ENCODE data around the gene WDR72. TPM values are rescaled to one million over a fixed set of nuclear protein-coding genes. Genes with fewer than 3 reads are reported as not detected.

Gene WDR72
- total RNA-seq, 1 experiment from 2014 or later: 3.9 TPM

DNA sequence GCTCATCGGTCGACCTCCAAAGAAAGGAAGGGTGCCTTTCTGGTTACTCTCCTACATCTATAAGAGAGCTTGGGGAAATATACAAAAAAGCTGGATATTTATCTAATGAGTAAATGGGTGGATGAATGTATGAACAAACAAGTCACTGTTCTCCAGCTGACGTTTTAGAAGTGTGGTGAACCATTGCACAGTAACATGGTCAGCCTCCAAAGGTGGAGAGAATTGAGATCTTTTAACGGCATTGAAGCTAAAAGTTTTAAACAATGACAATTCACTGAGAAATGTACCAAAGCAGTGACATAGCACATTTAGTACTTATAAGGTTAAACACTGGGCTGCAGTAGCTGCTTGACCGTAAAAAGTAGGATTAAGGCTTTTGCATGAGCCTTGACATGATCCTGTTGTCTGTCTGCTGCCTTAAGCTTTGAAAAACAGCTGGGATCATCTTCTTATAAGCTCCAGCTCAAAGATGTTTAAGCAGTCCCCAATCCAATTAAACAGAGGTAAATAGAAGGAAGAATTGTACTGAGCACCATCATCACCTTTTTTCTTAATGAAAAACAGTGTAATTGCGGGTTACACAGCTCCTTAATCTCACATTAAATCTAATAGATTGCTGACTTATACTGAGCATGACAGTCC lies 222.9 kb downstream of the WDR72 start:
- Mint-ChIP-seq H3K27me3 (ENCODE audit: unreplicated experiment) (no peaks in the 10 kb centered on the region), H3K27ac (ENCODE audit: unreplicated experiment) (peak overlapping the region; percentile 81), H3K36me3 (ENCODE audit: insufficient read depth, unreplicated experiment) (peaks cover 11% of the 10 kb centered on the region), H3K4me3 (ENCODE audit: low read depth, unreplicated experiment) (no peak overlapping the region), H3K9me3 (ENCODE audit: low read depth, unreplicated experiment) (peaks cover 6% of the 10 kb centered on the region), H3K4me1 (ENCODE audit: low read depth, unreplicated experiment) (peaks cover 48% of the 10 kb centered on the region)
- TF ChIP-seq, protein P1, sequence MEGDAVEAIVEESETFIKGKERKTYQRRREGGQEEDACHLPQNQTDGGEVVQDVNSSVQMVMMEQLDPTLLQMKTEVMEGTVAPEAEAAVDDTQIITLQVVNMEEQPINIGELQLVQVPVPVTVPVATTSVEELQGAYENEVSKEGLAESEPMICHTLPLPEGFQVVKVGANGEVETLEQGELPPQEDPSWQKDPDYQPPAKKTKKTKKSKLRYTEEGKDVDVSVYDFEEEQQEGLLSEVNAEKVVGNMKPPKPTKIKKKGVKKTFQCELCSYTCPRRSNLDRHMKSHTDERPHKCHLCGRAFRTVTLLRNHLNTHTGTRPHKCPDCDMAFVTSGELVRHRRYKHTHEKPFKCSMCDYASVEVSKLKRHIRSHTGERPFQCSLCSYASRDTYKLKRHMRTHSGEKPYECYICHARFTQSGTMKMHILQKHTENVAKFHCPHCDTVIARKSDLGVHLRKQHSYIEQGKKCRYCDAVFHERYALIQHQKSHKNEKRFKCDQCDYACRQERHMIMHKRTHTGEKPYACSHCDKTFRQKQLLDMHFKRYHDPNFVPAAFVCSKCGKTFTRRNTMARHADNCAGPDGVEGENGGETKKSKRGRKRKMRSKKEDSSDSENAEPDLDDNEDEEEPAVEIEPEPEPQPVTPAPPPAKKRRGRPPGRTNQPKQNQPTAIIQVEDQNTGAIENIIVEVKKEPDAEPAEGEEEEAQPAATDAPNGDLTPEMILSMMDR (IDR thresholded peaks at IDR 0.05; ENCODE audit: unreplicated experiment): no peak
- BruUV-seq (replicated peaks): no TSS peak
- intact Hi-C loops (cut with micrococcal nuclease; ENCODE audit: unreplicated experiment): no loop called here
- CTCF ChIA-PET: interaction anchor here (0.5 to 1.1 kb wide), 4 partner anchors 14 to 1889 kb away, joined by 3 to 5 read pairs (median 4); no protein-coding TSS in a partner anchor
- DNase-seq: no peak

DNA sequence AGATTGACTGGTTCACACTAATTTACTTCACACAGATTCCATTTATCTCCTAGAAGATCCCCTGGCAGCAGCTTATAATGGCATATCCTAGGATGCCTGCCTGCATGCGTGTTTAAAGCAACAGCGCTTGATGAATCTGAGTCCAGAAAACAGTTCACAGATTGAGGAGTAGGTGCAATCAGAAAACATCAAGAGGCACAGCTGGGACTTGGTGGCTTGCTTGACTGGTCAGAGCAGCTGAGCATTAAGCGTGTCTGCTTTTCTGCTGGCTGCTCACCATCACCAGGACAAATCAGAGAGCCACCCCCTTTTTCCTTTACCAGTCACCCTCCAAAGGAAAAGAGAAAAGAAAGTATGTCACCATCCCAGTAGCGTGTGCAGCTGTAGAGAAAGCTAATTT lies 223.6 kb downstream of the WDR72 start:
- BruUV-seq (replicated peaks): no TSS peak
- DNase-seq: no peak
- intact Hi-C loops (cut with micrococcal nuclease; ENCODE audit: unreplicated experiment): no loop called here
- no peaks in the 10 kb centered on the region for H3K27me3 Mint-ChIP-seq (ENCODE audit: unreplicated experiment)
- peaks cover 6% of the 10 kb centered on the region for H3K9me3 Mint-ChIP-seq (ENCODE audit: low read depth, unreplicated experiment)
- peaks cover 48% of the 10 kb centered on the region for H3K4me1 Mint-ChIP-seq (ENCODE audit: low read depth, unreplicated experiment)
- H3K36me3 Mint-ChIP-seq (ENCODE audit: insufficient read depth, unreplicated experiment): peaks cover 11% of the 10 kb centered on the region
- H3K27ac Mint-ChIP-seq (ENCODE audit: unreplicated experiment): peak overlapping the region; percentile 81
- no peak overlapping the region for H3K4me3 Mint-ChIP-seq (ENCODE audit: low read depth, unreplicated experiment)
- TF ChIP-seq, protein P1 (IDR thresholded peaks at IDR 0.05; ENCODE audit: unreplicated experiment): no peak
- CTCF ChIA-PET: interaction anchor here (1.0 to 1.1 kb wide), 2 partner anchors 14 to 24 kb away, joined by 3 to 4 read pairs; no protein-coding TSS in a partner anchor

DNA sequence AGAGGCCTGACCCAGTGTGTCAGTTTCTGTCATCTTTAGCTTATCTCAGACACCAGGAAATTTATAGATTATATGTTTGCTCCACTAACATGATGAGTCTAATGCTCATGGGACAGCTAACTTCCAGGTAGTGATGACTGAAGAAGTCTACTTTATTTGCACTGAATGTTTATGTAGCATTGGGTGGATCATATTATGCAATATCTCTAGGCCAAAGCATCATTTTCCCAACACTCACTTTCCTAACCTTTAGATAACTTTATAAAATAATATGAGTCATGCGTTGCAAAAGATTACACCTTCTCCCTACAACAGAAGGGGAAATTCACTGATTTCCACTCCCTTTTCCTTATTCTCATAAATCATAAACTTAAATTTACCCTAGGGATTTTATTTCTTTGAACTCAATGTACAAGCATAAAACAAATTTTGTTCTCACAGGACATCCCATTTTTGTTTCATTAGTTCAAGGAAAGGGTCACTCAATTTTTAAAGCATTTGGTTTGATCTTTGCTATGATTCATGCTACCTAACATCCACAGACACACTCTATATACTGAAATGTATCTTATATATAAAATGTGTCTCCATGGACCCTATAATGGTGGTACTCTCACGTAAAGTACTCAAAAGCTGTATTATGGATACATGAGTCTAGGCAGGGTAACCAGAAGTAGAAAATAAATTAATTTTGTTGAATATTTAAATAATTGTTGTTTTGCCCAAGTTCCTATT lies 225.2 kb downstream of the WDR72 start:
- H3K9me3 Mint-ChIP-seq (ENCODE audit: low read depth, unreplicated experiment): peaks cover 3% of the 10 kb centered on the region
- CTCF ChIA-PET: no interaction called here
- H3K27ac Mint-ChIP-seq (ENCODE audit: unreplicated experiment): peak overlapping the region; percentile 82
- H3K27me3 Mint-ChIP-seq (ENCODE audit: unreplicated experiment): no peaks in the 10 kb centered on the region
- H3K36me3 Mint-ChIP-seq (ENCODE audit: insufficient read depth, unreplicated experiment): peaks cover 11% of the 10 kb centered on the region
- TF ChIP-seq, protein P1 (IDR thresholded peaks at IDR 0.05; ENCODE audit: unreplicated experiment): no peak
- H3K4me1 Mint-ChIP-seq (ENCODE audit: low read depth, unreplicated experiment): peaks cover 37% of the 10 kb centered on the region
- no peak overlapping the region for H3K4me3 Mint-ChIP-seq (ENCODE audit: low read depth, unreplicated experiment)
- BruUV-seq (replicated peaks): no TSS peak
- no peak for DNase-seq
- intact Hi-C loops (cut with micrococcal nuclease; ENCODE audit: unreplicated experiment): no loop called here

DNA sequence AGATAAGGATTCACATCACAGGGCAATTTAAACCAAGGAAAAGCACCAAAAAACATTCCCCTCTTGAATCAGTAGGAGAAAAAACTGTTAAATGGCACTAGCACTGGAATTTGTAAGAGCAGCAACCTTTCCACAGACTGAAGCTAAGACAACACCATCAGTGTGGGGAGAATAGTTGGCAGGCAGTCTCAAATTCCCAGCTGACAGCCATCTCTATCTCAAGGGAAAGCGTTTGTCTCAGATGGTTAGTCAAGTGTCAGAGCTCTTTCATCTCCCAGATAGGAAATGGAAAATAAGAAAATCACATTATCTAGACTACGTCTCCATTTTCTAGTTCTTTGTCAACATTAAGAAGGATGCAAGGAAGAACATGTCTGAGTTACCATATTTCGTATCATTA lies 228.7 kb downstream of the WDR72 start:
- intact Hi-C loops (cut with micrococcal nuclease; ENCODE audit: unreplicated experiment): no loop called here
- peaks cover 6% of the 10 kb centered on the region for H3K36me3 Mint-ChIP-seq (ENCODE audit: insufficient read depth, unreplicated experiment)
- CTCF ChIA-PET: no interaction called here
- BruUV-seq (replicated peaks): no TSS peak
- TF ChIP-seq, protein P1 (IDR thresholded peaks at IDR 0.05; ENCODE audit: unreplicated experiment): no peak
- DNase-seq: no peak
- H3K4me3 Mint-ChIP-seq (ENCODE audit: low read depth, unreplicated experiment): no peak overlapping the region
- H3K9me3 Mint-ChIP-seq (ENCODE audit: low read depth, unreplicated experiment): peaks cover 3% of the 10 kb centered on the region
- no peaks in the 10 kb centered on the region for H3K27me3 Mint-ChIP-seq (ENCODE audit: unreplicated experiment)
- no peak overlapping the region for H3K27ac Mint-ChIP-seq (ENCODE audit: unreplicated experiment)
- peaks cover 26% of the 10 kb centered on the region for H3K4me1 Mint-ChIP-seq (ENCODE audit: low read depth, unreplicated experiment)
